H1 (cell line): ENCODE measurements around the gene ABHD6.

Experiments
- CTCF ChIP-seq, 3 experiments: IDR thresholded peaks; 1 replicate in 2 of 3; 2 replicates in 1 of 3; pipeline versions ENCODE4 v1.5.1 to v1.6.1; 2011; ENCODE audit warnings: low read length in 3 of 3, mild to moderate bottlenecking in 3 of 3, inconsistent platforms in 2 of 3, low read depth in 1 of 3, moderate library complexity in 1 of 3; ENCODE audit not compliant: insufficient read depth in 1 of 3; ENCODE audit errors: control extremely low read depth in 1 of 3
- EP300 ChIP-seq, 2 experiments: IDR thresholded peaks; 1 replicate in 1 of 2; 2 replicates in 1 of 2; pipeline ENCODE4 v1.6.1; 2011 to 2012; ENCODE audit warnings: low read depth in 2 of 2, low read length in 2 of 2, mild to moderate bottlenecking in 2 of 2, borderline replicate concordance in 1 of 2, inconsistent platforms in 1 of 2, moderate library complexity in 1 of 2
- EZH2 ChIP-seq: fragments of 200-600 bp; sonication (generic); IDR thresholded peaks from 2 replicates; pipeline ENCODE4 v1.7.1; 2012; ENCODE audit warnings: low read depth, mild to moderate bottlenecking, moderate library complexity, low read length, inconsistent platforms; ENCODE audit not compliant: severe bottlenecking
- GABPA ChIP-seq: IDR thresholded peaks from 2 replicates; pipeline ENCODE4 v1.6.1; 2011; ENCODE audit warnings: mild to moderate bottlenecking, low read length, moderate library complexity, borderline replicate concordance; ENCODE audit not compliant: insufficient read depth
- SIRT6 ChIP-seq: IDR thresholded peaks from one replicate; pipeline ENCODE4 v1.7.1; 2012; ENCODE audit warnings: low read length, inconsistent platforms
- SUZ12 ChIP-seq: fragments of 200-600 bp; sonication (generic); IDR thresholded peaks from 2 replicates; pipeline ENCODE4 v1.6.1; 2012; ENCODE audit warnings: mild to moderate bottlenecking, inconsistent platforms, low read length, moderate library complexity, mixed read lengths
- TCF12 ChIP-seq: IDR thresholded peaks from 2 replicates; pipeline ENCODE4 v1.6.1; 2011; ENCODE audit warnings: low read depth, mild to moderate bottlenecking, low read length

GRCh38 chr3:58190882-58191281 is 46.7 kb upstream of the ABHD6 start:
- TF ChIP-seq SUZ12 (no peak), CTCF (IDR thresholded peaks at IDR 0.05; ENCODE audit: control extremely low read depth in 1 of 3, insufficient read depth in 1 of 3, low read depth in 1 of 3, low read length in 3 of 3) (no peak), GABPA (no peak), EP300 (IDR thresholded peaks at IDR 0.05; ENCODE audit: borderline replicate concordance in 1 of 2, low read depth in 2 of 2, low read length in 2 of 2) (no peak), EZH2 (no peak), TCF12 (no peak), SIRT6 (no peak)
